Mucosa of stomach (tissue), 1 donor: Measurements from ENCODE around the gene TRAF5.
A peak's percentile ranks its signal among the peaks of the same experiment; 100 is the strongest.
"Not testable (repeated sequence)": the region's sequence is repeated elsewhere in the genome, so short reads cannot be mapped to it uniquely, and the experiment has no call there.

ENCODE experiments used
- H3K27me3 ChIP-seq: one replicate; pipeline ENCODE4 v1.7.0; 2013; ENCODE audit warnings: mild to moderate bottlenecking, low read length; ENCODE audit not compliant: control insufficient read depth, insufficient read depth
- H3K36me3 ChIP-seq: one replicate; pipeline ENCODE4 v1.7.0; 2013; ENCODE audit warnings: low read length; ENCODE audit not compliant: control insufficient read depth, insufficient read depth
- H3K4me1 ChIP-seq: one replicate; pipeline ENCODE4 v1.7.0; 2013; ENCODE audit warnings: mild to moderate bottlenecking, low read length; ENCODE audit not compliant: control insufficient read depth, insufficient read depth
- H3K4me3 ChIP-seq: one replicate; pipeline ENCODE4 v1.7.0; 2013; ENCODE audit warnings: low read length
- H3K9ac ChIP-seq: one replicate; pipeline ENCODE4 v1.7.0; 2013; ENCODE audit warnings: mild to moderate bottlenecking, low read length, moderate library complexity
- H3K9me3 ChIP-seq: one replicate; pipeline ENCODE4 v1.7.0; 2013; ENCODE audit warnings: mild to moderate bottlenecking, low read length, moderate library complexity; ENCODE audit not compliant: control insufficient read depth
- donor health status: Pancreatic carcinoma.

TRAF5 gene

DNA sequence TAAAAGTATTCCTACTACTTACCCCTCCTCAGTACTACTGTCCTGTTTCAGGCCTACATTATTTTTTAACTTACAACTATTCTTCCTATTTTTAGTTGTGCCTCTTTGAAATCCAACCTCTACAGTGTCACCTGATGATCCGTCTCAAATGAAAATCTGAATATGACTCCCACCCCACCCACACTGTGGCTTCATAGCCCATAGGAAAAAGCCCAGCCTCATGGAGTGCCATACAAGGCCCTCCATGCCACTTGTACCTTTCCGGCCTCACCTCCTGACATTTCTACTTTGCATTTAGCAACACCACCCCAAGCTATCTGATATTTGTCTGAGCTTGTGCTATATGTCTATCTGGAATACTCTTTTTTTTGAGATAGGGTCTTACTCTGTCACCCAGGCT is 49.3 kb downstream of the TRAF5 start:
- no peaks in the 10 kb centered on the region for H3K27me3 ChIP-seq
- no peaks in the 10 kb centered on the region for H3K9me3 ChIP-seq
- no peaks in the 10 kb centered on the region for H3K36me3 ChIP-seq
- no peak overlapping the region for H3K9ac ChIP-seq
- H3K4me3 ChIP-seq = no peak overlapping the region
- H3K4me1 ChIP-seq = peaks cover 9% of the 10 kb centered on the region

DNA sequence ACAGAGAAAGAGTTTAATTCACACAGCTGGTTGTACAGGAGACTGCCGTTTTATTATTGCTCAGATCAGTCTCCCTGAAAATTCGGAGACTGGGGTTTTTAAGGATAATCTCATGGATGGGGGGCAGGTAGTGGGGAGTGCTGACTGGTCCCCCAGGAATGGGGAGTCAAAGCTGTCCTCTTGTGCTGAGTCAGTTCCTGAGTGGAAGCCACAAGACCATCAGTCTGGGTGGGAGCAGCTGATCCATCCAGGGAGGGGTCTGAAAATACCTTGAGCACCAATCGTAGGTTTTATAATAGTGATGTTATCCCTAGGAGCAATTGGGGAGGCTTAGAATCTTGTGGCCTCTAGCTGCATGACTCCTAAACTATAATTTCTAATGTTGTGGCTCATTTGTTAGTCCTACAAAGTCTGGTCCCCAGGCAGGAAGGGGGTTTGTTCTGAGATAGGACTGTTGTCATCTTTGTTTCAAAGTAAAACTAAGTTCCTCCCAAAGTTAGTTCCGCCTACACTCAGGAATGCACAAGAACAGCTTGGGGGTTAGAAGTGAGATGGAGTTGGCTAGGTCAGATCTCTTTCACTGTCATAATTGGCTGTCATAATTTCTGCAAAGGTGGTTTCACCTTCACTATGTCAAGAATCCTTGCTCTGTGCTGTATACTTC is 50.3 kb downstream of the TRAF5 start:
- Histone ChIP-seq H3K9ac (no peak overlapping the region), H3K4me1 (peaks cover 9% of the 10 kb centered on the region), H3K36me3 (no peaks in the 10 kb centered on the region), H3K4me3 (no peak overlapping the region), H3K27me3 (no peaks in the 10 kb centered on the region), H3K9me3 (no peaks in the 10 kb centered on the region)

DNA sequence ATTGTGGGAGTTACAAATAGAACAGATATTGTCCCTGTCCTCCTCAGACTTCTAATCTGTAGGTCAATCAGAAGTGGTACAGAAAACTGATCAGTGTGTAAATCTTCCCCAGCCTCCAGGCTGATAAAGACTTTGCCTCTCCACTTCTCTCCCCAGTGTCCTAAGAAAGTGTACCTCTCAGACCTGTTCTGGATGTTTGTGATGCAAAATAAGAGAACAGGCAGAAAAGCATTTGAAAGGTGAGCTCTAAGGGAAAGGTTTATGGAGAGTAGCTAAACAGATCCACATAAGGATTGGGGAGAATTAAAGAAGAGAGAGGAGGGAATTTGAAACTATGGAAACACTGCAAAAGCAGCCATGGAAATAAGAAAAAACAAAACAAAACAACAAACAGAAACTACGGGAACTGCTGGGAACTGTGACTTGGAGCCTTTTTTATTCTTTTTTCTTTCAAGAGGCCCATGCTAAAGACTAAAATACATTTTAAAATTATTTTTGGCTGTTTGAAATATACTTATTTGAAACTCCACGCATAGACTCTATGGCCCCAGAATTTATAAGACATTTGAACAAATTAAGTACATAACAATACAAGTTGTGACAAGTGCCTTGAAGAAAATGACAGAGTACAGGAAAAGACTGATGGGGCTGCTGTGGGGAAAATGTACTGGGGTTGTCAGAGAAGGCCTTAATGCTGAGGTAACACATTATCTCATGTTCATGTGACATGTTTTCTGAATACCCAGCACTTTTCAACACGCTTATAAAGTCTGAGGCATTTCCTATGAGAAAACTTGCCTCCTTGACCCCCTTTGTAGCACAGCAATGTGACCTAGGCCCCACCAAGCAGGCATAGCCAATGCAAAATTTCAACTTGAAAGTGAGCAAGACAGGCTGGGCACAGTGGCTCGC is 51.2 kb downstream of the TRAF5 start:
- Histone ChIP-seq H3K27me3 (no peaks in the 10 kb centered on the region), H3K4me3 (no peak overlapping the region), H3K36me3 (no peaks in the 10 kb centered on the region), H3K4me1 (peaks cover 9% of the 10 kb centered on the region), H3K9ac (no peak overlapping the region), H3K9me3 (no peaks in the 10 kb centered on the region)

DNA sequence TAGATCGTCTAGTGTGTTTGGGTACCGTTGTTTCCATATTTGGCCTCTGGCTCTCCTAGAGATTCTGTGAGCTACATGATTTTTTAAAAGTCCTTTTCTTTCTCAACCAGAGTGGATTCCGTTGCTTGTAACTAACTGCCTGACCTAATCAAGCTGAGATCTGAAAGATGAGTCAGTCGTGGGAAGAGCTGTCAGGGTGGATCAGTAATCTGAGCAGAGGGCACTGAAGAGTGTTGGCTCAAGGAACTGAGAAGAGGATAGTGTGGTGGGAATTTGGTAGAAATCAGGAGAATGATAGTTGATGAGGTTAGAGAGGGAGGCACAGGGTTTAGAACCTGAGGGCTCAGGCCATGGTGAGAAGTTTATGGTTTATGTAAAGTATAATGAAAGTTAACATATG is 52.2 kb downstream of the TRAF5 start:
- no peaks in the 10 kb centered on the region for H3K27me3 ChIP-seq
- H3K4me1 ChIP-seq = peaks cover 17% of the 10 kb centered on the region
- H3K9me3 ChIP-seq = no peaks in the 10 kb centered on the region
- no peak overlapping the region for H3K9ac ChIP-seq
- no peak overlapping the region for H3K4me3 ChIP-seq
- no peaks in the 10 kb centered on the region for H3K36me3 ChIP-seq

DNA sequence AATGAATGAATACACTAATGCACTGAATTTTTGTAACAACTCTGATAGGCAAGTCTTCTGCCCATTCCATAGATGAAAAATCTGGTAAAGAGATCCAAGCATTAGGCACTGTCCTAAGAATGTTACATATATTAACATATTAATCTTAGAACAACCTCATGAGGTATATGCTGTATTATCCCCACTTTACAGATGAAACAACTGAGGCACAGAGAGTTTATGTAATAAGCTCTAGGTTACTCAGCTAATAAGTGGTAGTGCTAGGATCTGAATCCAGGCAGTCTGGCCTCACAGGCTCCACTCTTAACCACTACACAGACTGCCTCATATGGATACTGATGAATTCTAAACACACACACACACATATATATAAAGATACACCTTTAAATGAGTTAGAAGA is 52.8 kb downstream of the TRAF5 start:
- H3K36me3 ChIP-seq = no peaks in the 10 kb centered on the region
- H3K27me3 ChIP-seq = no peaks in the 10 kb centered on the region
- no peak overlapping the region for H3K9ac ChIP-seq
- no peaks in the 10 kb centered on the region for H3K9me3 ChIP-seq
- H3K4me1 ChIP-seq = peaks cover 18% of the 10 kb centered on the region
- no peak overlapping the region for H3K4me3 ChIP-seq

DNA sequence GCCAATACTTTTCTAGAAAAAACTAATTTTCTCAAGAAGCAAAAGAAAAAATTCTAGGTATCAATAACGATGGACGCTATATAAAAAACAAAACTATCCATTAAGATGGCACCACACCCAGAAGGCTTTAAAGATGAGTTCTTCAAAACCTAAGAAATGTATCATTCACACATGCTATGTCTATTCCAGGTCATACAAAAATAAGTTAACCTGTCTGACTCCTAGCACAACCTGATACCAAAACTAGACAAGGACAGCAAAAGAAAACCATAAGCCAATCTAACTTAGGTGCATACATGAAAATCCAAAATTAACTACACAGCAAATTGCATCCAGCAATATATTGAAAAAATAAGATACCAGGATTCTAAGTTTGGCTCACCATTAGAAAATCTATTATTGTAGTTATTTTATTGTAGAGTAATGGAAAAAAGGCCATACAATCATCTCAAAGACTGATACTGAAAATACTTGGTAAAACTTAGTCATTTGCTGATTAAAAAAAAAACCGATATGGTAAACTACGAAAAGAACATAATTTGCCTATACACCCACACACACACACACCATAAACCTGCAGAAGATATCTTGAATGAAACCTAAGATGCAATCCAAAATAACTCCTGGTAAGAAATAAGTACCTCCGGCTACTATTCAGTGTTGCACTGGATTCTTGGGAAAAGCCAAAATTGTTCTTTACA is 55.0 kb downstream of the TRAF5 start:
- no peaks in the 10 kb centered on the region for H3K36me3 ChIP-seq
- H3K9ac ChIP-seq = peak overlapping the region; percentile 99
- H3K9me3 ChIP-seq = no peaks in the 10 kb centered on the region
- no peaks in the 10 kb centered on the region for H3K27me3 ChIP-seq
- H3K4me3 ChIP-seq = peak overlapping the region; percentile 95
- peaks cover 10% of the 10 kb centered on the region for H3K4me1 ChIP-seq

DNA sequence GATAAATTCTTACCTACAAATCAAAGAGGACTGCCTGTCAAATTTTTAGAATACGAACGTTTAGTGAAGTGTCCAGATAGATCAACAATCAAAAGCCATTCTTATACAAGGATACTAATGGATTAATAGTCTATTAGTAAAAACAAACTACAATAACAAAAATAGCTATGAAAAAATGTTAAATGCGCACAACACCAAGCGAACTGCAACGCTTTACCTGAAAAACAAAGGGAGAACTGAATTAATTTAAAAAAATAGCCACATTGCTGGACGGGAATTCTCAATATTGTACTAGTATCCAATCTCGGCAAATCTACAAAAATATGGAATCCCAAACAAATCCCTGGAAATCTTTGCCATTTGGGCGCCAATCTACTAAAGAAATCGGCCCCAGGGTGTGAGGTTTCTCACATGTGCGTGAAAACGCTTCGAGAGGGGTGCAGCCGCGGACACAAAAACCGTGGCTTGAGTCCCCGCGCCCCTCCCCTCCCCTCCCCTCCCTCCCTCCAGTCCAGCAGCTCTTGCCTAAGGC is 55.6 kb downstream of the TRAF5 start:
- H3K4me3 ChIP-seq = peak overlapping the region; percentile 95
- peaks cover 10% of the 10 kb centered on the region for H3K4me1 ChIP-seq
- H3K9ac ChIP-seq = peak overlapping the region; percentile 99
- no peaks in the 10 kb centered on the region for H3K9me3 ChIP-seq
- no peaks in the 10 kb centered on the region for H3K36me3 ChIP-seq
- no peaks in the 10 kb centered on the region for H3K27me3 ChIP-seq

DNA sequence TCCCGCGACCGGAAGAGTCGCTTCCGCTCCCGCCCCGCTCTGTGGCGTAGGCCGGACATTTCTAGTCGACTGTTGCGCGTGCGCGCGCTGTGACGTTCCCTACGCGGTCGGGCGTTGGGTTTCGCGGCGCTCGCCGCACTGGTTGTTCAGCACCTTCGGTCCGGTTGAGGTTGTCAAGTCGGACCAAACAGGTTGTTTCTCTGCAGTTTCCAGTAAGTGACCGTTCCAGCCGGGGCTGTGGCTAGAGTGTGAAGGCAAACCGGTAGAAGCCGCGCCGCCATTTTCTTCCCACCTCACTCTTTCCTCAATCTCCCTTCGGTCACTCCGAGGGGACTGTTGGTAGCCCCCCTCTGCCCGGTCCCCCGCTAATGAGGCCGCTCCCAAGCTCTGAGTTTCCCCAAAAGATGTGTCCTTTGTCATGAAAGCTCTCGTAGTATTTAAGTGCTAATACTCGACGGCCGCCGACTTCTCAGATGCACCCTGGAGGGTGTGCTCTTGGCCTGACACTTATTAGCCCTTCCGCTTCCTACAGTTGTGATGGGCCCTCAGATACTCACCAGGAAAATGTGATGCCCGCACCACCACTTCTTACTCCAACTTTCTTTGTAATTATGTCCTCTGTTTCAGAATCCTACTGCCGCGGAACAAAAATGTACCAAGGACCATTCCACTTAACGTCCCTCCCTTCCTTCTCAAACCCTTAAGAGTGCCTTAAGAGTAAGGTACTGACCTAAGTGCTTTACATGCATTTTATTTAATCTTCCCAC is 56.3 kb downstream of the TRAF5 start:
- Histone ChIP-seq H3K27me3 (no peaks in the 10 kb centered on the region), H3K9ac (peak overlapping the region; percentile 99), H3K9me3 (no peaks in the 10 kb centered on the region), H3K4me1 (peaks cover 10% of the 10 kb centered on the region), H3K36me3 (no peaks in the 10 kb centered on the region), H3K4me3 (peak overlapping the region; percentile 95)

DNA sequence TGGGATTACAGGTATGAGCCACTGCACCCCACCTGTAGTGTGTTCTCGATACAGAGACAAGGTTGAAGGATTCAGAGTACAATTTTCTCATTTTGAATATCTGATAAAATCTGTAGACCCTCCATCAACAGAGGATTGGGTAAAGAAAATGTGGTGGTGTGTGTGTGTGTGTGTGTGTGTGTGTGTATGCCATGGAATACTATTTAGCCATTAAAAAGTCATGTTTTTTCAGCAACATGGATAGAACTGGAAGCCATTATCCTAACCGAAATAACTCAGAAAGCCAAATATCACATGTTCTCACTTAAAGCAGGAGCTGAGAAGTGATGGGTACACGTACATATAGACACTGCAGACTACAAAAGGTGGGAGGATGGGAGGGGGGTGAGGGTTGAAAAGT is 57.9 kb downstream of the TRAF5 start:
- peaks cover 10% of the 10 kb centered on the region for H3K4me1 ChIP-seq

DNA sequence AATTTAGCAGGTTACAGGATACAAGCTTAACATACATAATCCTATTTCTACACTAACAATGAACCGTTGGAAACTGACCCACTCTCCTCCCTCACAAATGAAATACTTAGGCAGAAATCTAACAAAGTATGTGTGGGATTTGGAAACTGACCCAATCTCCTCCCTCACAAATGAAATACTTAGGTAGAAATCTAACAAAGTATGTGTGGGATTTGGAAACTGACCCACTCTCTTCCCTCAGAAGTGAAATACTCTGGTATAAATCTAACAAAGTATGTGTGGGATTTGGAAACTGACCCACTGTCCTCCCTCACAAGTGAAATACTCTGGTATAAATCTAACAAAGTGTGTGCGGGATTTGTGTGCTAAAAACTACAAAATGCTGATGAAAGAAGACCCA is 60.3 kb downstream of the TRAF5 start:
- Histone ChIP-seq H3K9me3 (no peaks in the 10 kb centered on the region), H3K36me3 (no peaks in the 10 kb centered on the region), H3K4me3 (no peak overlapping the region)

More for the DNA sequence above, 57.9 kb downstream of the TRAF5 start:
- H3K9ac ChIP-seq = no peak overlapping the region
- H3K9me3 ChIP-seq = no peaks in the 10 kb centered on the region
- no peak overlapping the region for H3K4me3 ChIP-seq
- no peaks in the 10 kb centered on the region for H3K36me3 ChIP-seq
- no peaks in the 10 kb centered on the region for H3K27me3 ChIP-seq

DNA sequence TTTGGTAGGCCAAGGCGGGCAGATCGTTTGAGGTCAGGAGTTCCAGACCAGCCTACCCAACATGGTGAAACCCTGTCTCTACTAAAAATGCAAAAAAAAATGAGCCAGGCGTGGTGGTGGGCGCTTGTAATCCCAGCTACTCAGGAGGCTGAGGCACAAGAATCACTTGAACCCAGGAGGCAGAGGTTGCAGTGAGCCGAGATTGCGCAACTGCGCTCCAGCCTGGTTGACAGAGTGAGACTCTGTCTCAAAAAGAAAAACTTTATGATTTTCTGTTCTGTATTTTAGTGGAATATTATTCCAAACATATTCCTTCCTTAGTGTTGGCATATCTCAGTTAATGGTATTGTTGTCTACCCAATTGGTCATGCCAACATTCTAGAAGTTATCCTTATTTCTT is 64.2 kb downstream of the TRAF5 start:
- not testable (repeated sequence) for H3K36me3 ChIP-seq, H3K9me3 ChIP-seq, H3K9ac ChIP-seq, H3K4me1 ChIP-seq, H3K27me3 ChIP-seq, H3K4me3 ChIP-seq

More for the DNA sequence above, 60.3 kb downstream of the TRAF5 start:
- no peak overlapping the region for H3K9ac ChIP-seq
- no peaks in the 10 kb centered on the region for H3K27me3 ChIP-seq
- peaks cover 10% of the 10 kb centered on the region for H3K4me1 ChIP-seq
